B cell (primary cell): Measurements from ENCODE around the gene N4BP3. TPM values are rescaled to one million over a fixed set of nuclear protein-coding genes. Genes with fewer than 3 reads are reported as not detected.

ENCODE experiments used
- ATAC-seq: fragments of 200-7000 bp; cut with Tn5 transposase; one replicate; pipeline ENCODE4 v1.10.0; 2021; ENCODE audit warnings: low read depth, mild to moderate bottlenecking, moderate number of reproducible peaks, moderate library complexity
- CTCF ChIA-PET: fragments of 350-600 bp; sonication (Branson Sonifier 250); formaldehyde crosslinking; loops from one replicate; lab custom pipeline; 2021; ENCODE audit warnings: antibody characterized with exemption, inconsistent platforms; lab: Charles Lee
- POLR2A ChIA-PET: fragments of 350-600 bp; sonication (Branson Sonifier 250); formaldehyde crosslinking; loops from one replicate; lab custom pipeline; 2021; ENCODE audit warnings: antibody characterized with exemption; lab: Charles Lee
- DNase-seq: peaks from one replicate; pipeline ENCODE4 v3.0.0; 2013
- H2AFZ ChIP-seq: 2 replicates; pipeline ENCODE4 v1.6.1; 2012; ENCODE audit warnings: mild to moderate bottlenecking, low read depth, low read length; ENCODE audit not compliant: insufficient read depth, poor library complexity, severe bottlenecking
- H3K27ac ChIP-seq, 2 donors: 1 replicate in 1 of 2; 2 replicates in 1 of 2; pipeline ENCODE4 v1.5.1; 2012 to 2013; ENCODE audit warnings: low read length in 2 of 2, mild to moderate bottlenecking in 2 of 2, moderate library complexity in 1 of 2
- H3K27me3 ChIP-seq, 4 experiments: fragments of 200-600 bp in 1 of 4; sonication (generic) in 1 of 4; replicated peaks in 1 of 4; 1 replicate in 2 of 4; 2 replicates in 2 of 4; pipeline versions ENCODE4 v1.6.1 to v1.7.0; 2013 to 2016; ENCODE audit warnings: low read length in 3 of 4, mild to moderate bottlenecking in 2 of 4, mixed read lengths in 1 of 4, moderate library complexity in 1 of 4; ENCODE audit not compliant: insufficient read depth in 4 of 4, control insufficient read depth in 3 of 4; ENCODE audit errors: control extremely low read depth in 1 of 4
- H3K36me3 ChIP-seq, 2 experiments: replicated peaks in 1 of 2; 1 replicate in 1 of 2; 2 replicates in 1 of 2; pipeline versions ENCODE4 v1.6.1 to v1.7.1; 2013; ENCODE audit warnings: low read length in 1 of 2; ENCODE audit not compliant: insufficient read depth in 2 of 2, control insufficient read depth in 1 of 2; ENCODE audit errors: control extremely low read depth in 1 of 2, extremely low read depth in 1 of 2
- H3K4me1 ChIP-seq, 2 donors: fragments of 200-600 bp in 1 of 2; sonication (generic) in 1 of 2; 1 replicate in 1 of 2; 2 replicates in 1 of 2; pipeline versions ENCODE4 v1.5.1 to v1.6.1; 2013 to 2017; ENCODE audit warnings: low read length in 2 of 2; ENCODE audit not compliant: control insufficient read depth in 2 of 2, insufficient read depth in 2 of 2
- H3K4me2 ChIP-seq: replicated peaks from 2 replicates; pipeline ENCODE3; 2012; ENCODE audit warnings: mild to moderate bottlenecking, low read depth, low read length; ENCODE audit not compliant: poor library complexity, severe bottlenecking
- H3K4me3 ChIP-seq, 5 experiments: fragments of 200-600 bp in 1 of 5; sonication (generic) in 1 of 5; 1 replicate in 3 of 5; 2 replicates in 2 of 5; pipeline versions ENCODE4 v1.5.1 to v1.7.0; 2011 to 2016; ENCODE audit warnings: low read length in 4 of 5, mild to moderate bottlenecking in 4 of 5, low read depth in 2 of 5, control low read depth in 1 of 5, moderate library complexity in 1 of 5; ENCODE audit not compliant: insufficient read depth in 1 of 5; ENCODE audit errors: control extremely low read depth in 1 of 5, extremely low read depth in 1 of 5
- H3K79me2 ChIP-seq: fragments of 200-600 bp; sonication (generic); one replicate; pipeline ENCODE4 v1.6.0; 2016; ENCODE audit warnings: low read length; ENCODE audit not compliant: control insufficient read depth, insufficient read depth
- H3K9ac ChIP-seq: fragments of 200-600 bp; sonication (generic); 2 replicates; pipeline ENCODE4 v1.6.1; 2017; ENCODE audit warnings: mild to moderate bottlenecking, low read length, moderate library complexity
- H3K9me3 ChIP-seq, 3 donors: one replicate each; pipeline versions ENCODE4 v1.6.1 to v1.7.1; 2013; ENCODE audit warnings: low read length in 2 of 3; ENCODE audit not compliant: control insufficient read depth in 2 of 3, insufficient read depth in 1 of 3; ENCODE audit errors: control extremely low read depth in 1 of 3
- H4K20me1 ChIP-seq: 2 replicates; pipeline ENCODE4 v1.6.0; 2012; ENCODE audit warnings: mild to moderate bottlenecking, low read length; ENCODE audit not compliant: insufficient read depth, control insufficient read depth, poor library complexity, severe bottlenecking
- H3K27ac Mint-ChIP-seq: one replicate; pipeline ENCODE4 v1.8.0; 2021; ENCODE audit warnings: mixed read lengths
- H3K27me3 Mint-ChIP-seq: one replicate; pipeline ENCODE4 v1.8.0; 2021; ENCODE audit warnings: mixed read lengths
- H3K4me1 Mint-ChIP-seq: one replicate; pipeline ENCODE4 v1.8.0; 2021; ENCODE audit warnings: mixed read lengths
- H3K4me3 Mint-ChIP-seq: one replicate; pipeline ENCODE4 v1.8.0; 2021; ENCODE audit warnings: mixed read lengths
- H3K9me3 Mint-ChIP-seq: one replicate; pipeline ENCODE4 v1.8.0; 2022; ENCODE audit warnings: mixed read lengths; ENCODE audit not compliant: insufficient read depth
- EZH2 ChIP-seq: IDR thresholded peaks from 2 replicates; pipeline ENCODE4 v1.6.1; 2012; ENCODE audit warnings: borderline replicate concordance, low read depth, mild to moderate bottlenecking, moderate library complexity, low read length; ENCODE audit not compliant: insufficient read depth, poor library complexity, severe bottlenecking
- WGBS: methylation state at CpG from one replicate; pipeline ENCODE4 v1.1.5; 2013; ENCODE audit warnings: missing lambda C conversion rate; ENCODE audit not compliant: insufficient coverage; 5-methylcytosine and 5-hydroxymethylcytosine counted together
- intact Hi-C: fragments of 100-400 bp; cut with micrococcal nuclease; formaldehyde crosslinking; loops from one replicate; pipeline ENCODE4 v1.10.0; 2022
- polyA plus RNA-seq: library from polyadenylated mRNA; depleted of rRNA; stranded (reverse); fragments of >200 nt; gene quantifications from 2 replicates; pipeline ENCODE4 v1.2.3, GENCODE V29; 2012
- total RNA-seq, 2 donors: library from RNA; stranded (reverse); fragments of 120-200 nt in 1 of 2; gene quantifications; 1 replicate in 1 of 2; 2 replicates in 1 of 2; pipeline versions ENCODE4 v1.2.3 to v1.2.4, GENCODE V29; 2013 to 2022
- TF ChIP-seq, protein P1 (sequence below): fragments of 200-600 bp; IDR thresholded peaks from one replicate; pipeline ENCODE4 v1.8.0; 2022; ENCODE audit warnings: antibody characterized with exemption, mild to moderate bottlenecking

The N4BP3 gene
- total and polyA plus RNA-seq, 2 donors (not counting 1 experiment from before 2014, with no cell fraction given), result 13.3 to 48.7 TPM

DNA sequence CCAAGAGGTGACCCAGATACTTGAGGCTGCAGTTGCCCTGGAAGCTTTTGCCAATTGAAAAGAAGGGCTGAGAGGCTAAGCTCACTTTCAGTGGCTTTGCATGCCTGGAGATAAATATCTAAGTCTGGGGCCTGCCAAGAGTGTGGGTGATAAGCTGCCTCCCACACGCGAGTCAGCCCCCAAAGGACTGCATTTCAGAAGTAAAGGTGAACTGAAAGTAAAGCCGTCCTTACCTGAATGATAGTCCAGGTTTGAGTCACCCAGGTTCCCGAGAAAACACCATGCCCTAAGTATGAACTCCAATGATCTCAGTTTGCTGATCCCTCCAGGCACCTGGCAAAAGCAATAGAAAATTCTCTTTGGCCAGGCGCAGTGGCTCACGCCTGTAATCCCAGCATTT is 22.5 kb upstream of the N4BP3 start:
- 67% methylated on average over 4 of the region's 6 CpGs for WGBS
- H3K4me2 ChIP-seq, result no peak overlapping the region
- POLR2A ChIA-PET, result no interaction called here

DNA sequence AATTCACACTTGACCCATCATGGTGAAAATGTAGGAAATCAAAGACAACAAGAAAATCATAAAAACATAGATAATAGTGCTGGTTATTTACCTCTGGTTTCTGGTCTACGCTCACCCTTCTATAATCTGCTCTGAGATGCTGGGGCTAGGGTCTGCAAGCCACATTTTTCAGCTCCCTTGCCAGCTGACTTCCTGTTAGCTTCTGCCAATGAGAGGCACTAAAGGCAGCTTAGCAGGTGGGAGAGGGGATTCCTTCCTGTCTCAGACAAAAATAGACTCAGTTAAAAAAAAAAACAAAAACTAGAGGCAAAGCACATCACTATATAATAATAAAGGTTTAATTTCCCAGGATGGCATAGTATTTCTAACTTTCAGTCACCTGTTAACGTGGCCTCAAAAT is 20.2 kb upstream of the N4BP3 start:
- peaks cover 10% of the 10 kb centered on the region for H3K27me3 Mint-ChIP-seq
- Histone ChIP-seq H3K27me3 (peaks cover 0 to 6% (median 0%) of the 10 kb centered on the region in 4 experiments), H3K27ac (no peak overlapping the region), H2AFZ (no peak overlapping the region), H3K4me3 (no peak overlapping the region), H3K4me1 (peaks cover 4 to 5% of the 10 kb centered on the region in 2 donors), H4K20me1 (no peaks in the 10 kb centered on the region), H3K79me2 (no peaks in the 10 kb centered on the region), H3K36me3 (no peaks in the 10 kb centered on the region), H3K9me3 (peaks cover 0 to 8% (median 3%) of the 10 kb centered on the region in 3 donors), H3K9ac (no peak overlapping the region), H3K4me2 (no peak overlapping the region)
- WGBS, result no CpG with 5 or more reads among the region's 2 CpGs
- peaks cover 7% of the 10 kb centered on the region for H3K4me1 Mint-ChIP-seq
- CTCF ChIA-PET, result interaction anchor here (0.8 to 1.7 kb wide), 2 partner anchors 17 to 18 kb away, joined by 4 to 8 read pairs; no protein-coding TSS in a partner anchor
- no peak for ATAC-seq
- TF ChIP-seq, protein P1, sequence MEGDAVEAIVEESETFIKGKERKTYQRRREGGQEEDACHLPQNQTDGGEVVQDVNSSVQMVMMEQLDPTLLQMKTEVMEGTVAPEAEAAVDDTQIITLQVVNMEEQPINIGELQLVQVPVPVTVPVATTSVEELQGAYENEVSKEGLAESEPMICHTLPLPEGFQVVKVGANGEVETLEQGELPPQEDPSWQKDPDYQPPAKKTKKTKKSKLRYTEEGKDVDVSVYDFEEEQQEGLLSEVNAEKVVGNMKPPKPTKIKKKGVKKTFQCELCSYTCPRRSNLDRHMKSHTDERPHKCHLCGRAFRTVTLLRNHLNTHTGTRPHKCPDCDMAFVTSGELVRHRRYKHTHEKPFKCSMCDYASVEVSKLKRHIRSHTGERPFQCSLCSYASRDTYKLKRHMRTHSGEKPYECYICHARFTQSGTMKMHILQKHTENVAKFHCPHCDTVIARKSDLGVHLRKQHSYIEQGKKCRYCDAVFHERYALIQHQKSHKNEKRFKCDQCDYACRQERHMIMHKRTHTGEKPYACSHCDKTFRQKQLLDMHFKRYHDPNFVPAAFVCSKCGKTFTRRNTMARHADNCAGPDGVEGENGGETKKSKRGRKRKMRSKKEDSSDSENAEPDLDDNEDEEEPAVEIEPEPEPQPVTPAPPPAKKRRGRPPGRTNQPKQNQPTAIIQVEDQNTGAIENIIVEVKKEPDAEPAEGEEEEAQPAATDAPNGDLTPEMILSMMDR, result no peak
- TF ChIP-seq EZH2, result no peak
- intact Hi-C loops, result no loop called here
- no peak overlapping the region for H3K27ac Mint-ChIP-seq
- no peak overlapping the region for H3K4me3 Mint-ChIP-seq
- DNase-seq, result no peak
- POLR2A ChIA-PET, result interaction anchor here (0.7 kb wide), 1 partner anchor 65 kb away, joined by 6 read pairs; no protein-coding TSS in a partner anchor
- no peaks in the 10 kb centered on the region for H3K9me3 Mint-ChIP-seq

More for the DNA sequence above, 22.5 kb upstream of the N4BP3 start:
- Histone ChIP-seq H3K4me3 (no peak overlapping the region), H3K27me3 (peaks cover 0 to 6% (median 2%) of the 10 kb centered on the region in 4 experiments), H3K27ac (no peak overlapping the region), H3K4me1 (peaks cover 4 to 5% of the 10 kb centered on the region in 2 donors), H4K20me1 (no peaks in the 10 kb centered on the region), H3K9ac (no peak overlapping the region), H2AFZ (no peak overlapping the region), H3K79me2 (no peaks in the 10 kb centered on the region), H3K36me3 (no peaks in the 10 kb centered on the region), H3K9me3 (peaks cover 0 to 12% (median 3%) of the 10 kb centered on the region in 3 donors)
- no peak for TF ChIP-seq EZH2
- TF ChIP-seq, protein P1, result no peak
- no peak overlapping the region for H3K27ac Mint-ChIP-seq
- peaks cover 7% of the 10 kb centered on the region for H3K4me1 Mint-ChIP-seq
- DNase-seq (no peak), ATAC-seq (no peak)
- intact Hi-C loops, result no loop called here
- peaks cover 12% of the 10 kb centered on the region for H3K27me3 Mint-ChIP-seq
- no peaks in the 10 kb centered on the region for H3K9me3 Mint-ChIP-seq
- no peak overlapping the region for H3K4me3 Mint-ChIP-seq
- CTCF ChIA-PET, result interaction anchor here (0.7 to 6.9 kb wide), 4 partner anchors 9 to 55 kb away, joined by 3 to 49 read pairs (median 5); no protein-coding TSS in a partner anchor
